ENCODE results near the gene PNMA6F.
"Not testable (repeated sequence)": the region's sequence is repeated elsewhere in the genome, so short reads cannot be mapped to it uniquely, and the experiment has no call there.

The PNMA6F gene

GRCh38 chrX:153302796-153303195, 18.8 kb downstream of the PNMA6F start:
- no peak for DNase-seq (ENCODE audit: low read depth)

GRCh38 chrX:153301746-153302145, 19.8 kb downstream of the PNMA6F start:
- DNase-seq (ENCODE audit: low read depth): no peak

GRCh38 chrX:153299855-153300254, 21.7 kb downstream of the PNMA6F start:
- DNase-seq (ENCODE audit: low read depth): no peak

- DNase-seq (ENCODE audit: low read depth): no peak
Measured at GRCh38 chrX:153297376-153297775, 24.2 kb downstream of the PNMA6F start.

GRCh38 chrX:153293485-153294071, 28.0 kb downstream of the PNMA6F start:
- not testable (repeated sequence) for DNase-seq (ENCODE audit: low read depth)

- DNase-seq (ENCODE audit: low read depth): not testable (repeated sequence)
Measured at GRCh38 chrX:153288807-153289206, 32.8 kb downstream of the PNMA6F start.

GRCh38 chrX:153285678-153286077, 35.9 kb downstream of the PNMA6F start:
- not testable (repeated sequence) for DNase-seq (ENCODE audit: low read depth)

- not testable (repeated sequence) for DNase-seq (ENCODE audit: low read depth)
Measured at GRCh38 chrX:153283982-153284381, 37.6 kb downstream of the PNMA6F start.

- DNase-seq (ENCODE audit: low read depth): not testable (repeated sequence)
Measured at GRCh38 chrX:153281784-153282183, 39.8 kb downstream of the PNMA6F start.

- not testable (repeated sequence) for DNase-seq (ENCODE audit: low read depth)
Measured at GRCh38 chrX:153279304-153279703, 42.3 kb downstream of the PNMA6F start.

- not testable (repeated sequence) for DNase-seq (ENCODE audit: low read depth)
Measured at GRCh38 chrX:153276049-153276448, 45.5 kb downstream of the PNMA6F start.

- DNase-seq (ENCODE audit: low read depth): not testable (repeated sequence)
Measured at GRCh38 chrX:153275418-153275817, 46.1 kb downstream of the PNMA6F start.

GRCh38 chrX:153272584-153272983, 49.0 kb downstream of the PNMA6F start:
- not testable (repeated sequence) for DNase-seq (ENCODE audit: low read depth)

- DNase-seq (ENCODE audit: low read depth): not testable (repeated sequence)
Measured at GRCh38 chrX:153272070-153272469, 49.5 kb downstream of the PNMA6F start.

Measured in ELR (cell line).